Natural killer cell treated with Interleukin-12 subunit alpha and Interleukin-12 subunit beta and Interleukin-15 and Interleukin-18, amount 100 ng/mL, for 72 hours (primary cell): ENCODE measurements around the gene NLRP4. TPM values are rescaled to one million over a fixed set of nuclear protein-coding genes. Genes with fewer than 3 reads are reported as not detected.

ENCODE experiments used
- ATAC-seq, 2 donors: fragments of 150-1000 bp; cut with Tn5 transposase in 1 of 2; sonication (Bioruptor Pico), chemical (Tn5 transposase) in 1 of 2; 2 replicates each; pipeline ENCODE4 v1.10.0; 2021
- DNase-seq: peaks from one replicate; pipeline ENCODE4 v3.0.0; 2022; ENCODE audit warnings: low spot score
- H3K27ac Mint-ChIP-seq, 2 donors: 1 replicate in 1 of 2; 2 replicates in 1 of 2; pipeline ENCODE4 v1.8.0; 2022; ENCODE audit warnings: mixed read lengths in 2 of 2, mild to moderate bottlenecking in 1 of 2, moderate library complexity in 1 of 2
- H3K27me3 Mint-ChIP-seq, 2 donors: 1 replicate in 1 of 2; 2 replicates in 1 of 2; pipeline ENCODE4 v1.8.0; 2022; ENCODE audit warnings: mixed read lengths in 2 of 2
- H3K36me3 Mint-ChIP-seq: one replicate; pipeline ENCODE4 v1.8.0; 2022; ENCODE audit warnings: mixed read lengths
- H3K4me1 Mint-ChIP-seq, 2 donors: 1 replicate in 1 of 2; 2 replicates in 1 of 2; pipeline ENCODE4 v1.8.0; 2022; ENCODE audit warnings: low read depth in 2 of 2, mixed read lengths in 2 of 2, mild to moderate bottlenecking in 1 of 2
- H3K4me3 Mint-ChIP-seq: one replicate; pipeline ENCODE4 v1.8.0; 2022; ENCODE audit warnings: mixed read lengths
- H3K9me3 Mint-ChIP-seq: 2 replicates; pipeline ENCODE4 v1.8.0; 2022; ENCODE audit warnings: mixed read lengths
- total RNA-seq, 2 donors: library from RNA; stranded (reverse); gene quantifications; one replicate each; pipeline ENCODE4 v1.2.3, GENCODE V29; 2022

NLRP4 gene, protein sequence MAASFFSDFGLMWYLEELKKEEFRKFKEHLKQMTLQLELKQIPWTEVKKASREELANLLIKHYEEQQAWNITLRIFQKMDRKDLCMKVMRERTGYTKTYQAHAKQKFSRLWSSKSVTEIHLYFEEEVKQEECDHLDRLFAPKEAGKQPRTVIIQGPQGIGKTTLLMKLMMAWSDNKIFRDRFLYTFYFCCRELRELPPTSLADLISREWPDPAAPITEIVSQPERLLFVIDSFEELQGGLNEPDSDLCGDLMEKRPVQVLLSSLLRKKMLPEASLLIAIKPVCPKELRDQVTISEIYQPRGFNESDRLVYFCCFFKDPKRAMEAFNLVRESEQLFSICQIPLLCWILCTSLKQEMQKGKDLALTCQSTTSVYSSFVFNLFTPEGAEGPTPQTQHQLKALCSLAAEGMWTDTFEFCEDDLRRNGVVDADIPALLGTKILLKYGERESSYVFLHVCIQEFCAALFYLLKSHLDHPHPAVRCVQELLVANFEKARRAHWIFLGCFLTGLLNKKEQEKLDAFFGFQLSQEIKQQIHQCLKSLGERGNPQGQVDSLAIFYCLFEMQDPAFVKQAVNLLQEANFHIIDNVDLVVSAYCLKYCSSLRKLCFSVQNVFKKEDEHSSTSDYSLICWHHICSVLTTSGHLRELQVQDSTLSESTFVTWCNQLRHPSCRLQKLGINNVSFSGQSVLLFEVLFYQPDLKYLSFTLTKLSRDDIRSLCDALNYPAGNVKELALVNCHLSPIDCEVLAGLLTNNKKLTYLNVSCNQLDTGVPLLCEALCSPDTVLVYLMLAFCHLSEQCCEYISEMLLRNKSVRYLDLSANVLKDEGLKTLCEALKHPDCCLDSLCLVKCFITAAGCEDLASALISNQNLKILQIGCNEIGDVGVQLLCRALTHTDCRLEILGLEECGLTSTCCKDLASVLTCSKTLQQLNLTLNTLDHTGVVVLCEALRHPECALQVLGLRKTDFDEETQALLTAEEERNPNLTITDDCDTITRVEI
- not detected for total RNA-seq

DNA sequence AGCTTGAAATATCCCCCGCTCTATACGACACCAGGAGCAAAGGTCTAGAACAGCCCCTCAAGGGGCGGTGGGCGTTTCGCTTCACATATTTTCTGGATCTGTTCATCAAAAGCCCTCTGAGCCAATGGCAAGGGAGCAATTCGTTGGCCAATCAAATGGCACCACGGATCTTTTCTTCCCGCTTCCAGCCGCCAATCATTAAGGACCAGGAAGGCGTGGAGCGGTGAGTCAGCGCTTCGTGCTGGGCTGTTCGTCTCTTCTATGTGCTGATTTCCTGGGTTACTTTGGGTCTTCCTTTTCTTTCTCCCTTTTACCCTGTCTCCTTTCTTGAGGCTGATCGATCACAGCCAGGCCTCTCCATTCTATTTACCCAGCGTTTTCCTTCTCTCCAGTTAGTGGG lies at the start of gene NLRP4:
TSS of gene NLRP4 (plus strand) at position 201 of the 400 bp plus-strand sequence. CDS start 15,541 bp downstream, outside the sequence.
- ATAC-seq (no peak), DNase-seq (no peak)
- H3K36me3 Mint-ChIP-seq = no peaks in the 10 kb centered on the region
- no peaks in the 10 kb centered on the region for H3K4me1 Mint-ChIP-seq
- H3K27ac Mint-ChIP-seq = no peak within 1 kb of the TSS
- no peak within 1 kb of the TSS for H3K4me3 Mint-ChIP-seq
- no peaks in the 10 kb centered on the region for H3K27me3 Mint-ChIP-seq
- H3K9me3 Mint-ChIP-seq = peaks cover 4% of the 10 kb centered on the region

DNA sequence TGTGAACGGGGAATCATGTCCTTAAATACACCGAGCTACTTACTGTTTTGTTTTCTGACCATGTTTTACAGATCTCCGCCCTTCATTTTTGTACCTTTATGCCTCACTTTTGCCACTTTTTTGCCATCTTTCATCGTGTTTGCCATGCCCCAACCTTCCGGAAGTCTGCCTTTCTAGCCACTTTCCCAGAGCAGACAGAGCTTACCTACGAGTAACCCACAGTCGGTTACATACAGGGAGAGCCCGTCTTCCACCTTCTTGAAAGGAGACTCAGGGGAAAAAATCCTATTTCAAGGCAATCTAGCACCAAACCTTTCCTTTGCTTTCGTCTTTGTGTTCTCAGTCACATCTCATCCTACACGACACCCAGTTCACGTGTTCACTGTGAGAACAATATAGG lies 41.3 kb upstream of the NLRP4 start:
- peaks cover 4 to 15% of the 10 kb centered on the region in 2 donors for H3K27me3 Mint-ChIP-seq
- H3K36me3 Mint-ChIP-seq = no peaks in the 10 kb centered on the region
- ATAC-seq = no peak
- no peak overlapping the region for H3K27ac Mint-ChIP-seq
- H3K4me3 Mint-ChIP-seq = no peak overlapping the region
- no peaks in the 10 kb centered on the region for H3K4me1 Mint-ChIP-seq
- no peak for DNase-seq
- H3K9me3 Mint-ChIP-seq = no peaks in the 10 kb centered on the region

DNA sequence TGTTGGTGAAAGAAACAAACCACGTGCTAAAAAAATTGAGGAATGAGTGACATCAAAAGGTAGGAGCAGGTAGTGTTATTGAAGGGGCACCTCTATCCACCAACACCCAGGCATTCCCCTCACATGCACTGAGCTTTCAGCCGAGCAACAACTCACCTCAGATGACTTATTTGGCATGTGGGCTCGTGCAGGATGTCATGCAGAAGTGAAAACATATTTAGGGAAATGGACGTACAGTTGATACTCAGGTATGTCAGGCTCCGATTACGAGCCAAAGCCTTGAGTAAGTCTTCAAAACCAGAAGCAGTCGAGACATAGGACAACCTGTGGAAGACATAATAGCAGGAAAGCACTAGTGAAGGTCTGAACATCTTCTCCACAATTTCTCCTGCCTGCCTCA lies 34.9 kb upstream of the NLRP4 start:
- DNase-seq (no peak), ATAC-seq (no peak)
- H3K4me3 Mint-ChIP-seq = no peak overlapping the region
- no peaks in the 10 kb centered on the region for H3K4me1 Mint-ChIP-seq
- no peaks in the 10 kb centered on the region for H3K36me3 Mint-ChIP-seq
- H3K9me3 Mint-ChIP-seq = peaks cover 6% of the 10 kb centered on the region
- peaks cover 9 to 21% of the 10 kb centered on the region in 2 donors for H3K27me3 Mint-ChIP-seq
- H3K27ac Mint-ChIP-seq = no peak overlapping the region

DNA sequence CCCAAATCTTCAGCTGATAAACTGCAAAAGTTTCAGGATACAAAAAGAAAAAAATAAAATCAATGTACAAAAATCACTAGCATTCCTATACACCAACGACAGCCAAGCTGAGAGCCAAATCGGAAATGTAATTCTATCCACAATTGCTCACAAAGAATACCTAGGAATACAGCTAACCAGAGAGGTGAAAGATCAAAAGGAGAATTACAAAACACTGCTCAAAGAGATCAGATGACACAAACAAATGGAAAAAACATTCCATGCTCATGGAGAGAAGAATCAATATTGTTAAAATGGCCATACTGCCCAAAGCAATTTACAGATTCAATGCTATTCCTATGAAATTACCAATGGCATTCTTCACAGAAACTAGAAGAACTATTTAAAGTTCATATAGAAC lies 34.1 kb upstream of the NLRP4 start:
- no peak for DNase-seq
- Mint-ChIP-seq H3K4me1 (no peaks in the 10 kb centered on the region), H3K4me3 (no peak overlapping the region), H3K9me3 (peaks cover 11% of the 10 kb centered on the region), H3K27ac (no peak overlapping the region), H3K27me3 (peaks cover 9 to 28% of the 10 kb centered on the region in 2 donors), H3K36me3 (no peaks in the 10 kb centered on the region)
- no peak for ATAC-seq

DNA sequence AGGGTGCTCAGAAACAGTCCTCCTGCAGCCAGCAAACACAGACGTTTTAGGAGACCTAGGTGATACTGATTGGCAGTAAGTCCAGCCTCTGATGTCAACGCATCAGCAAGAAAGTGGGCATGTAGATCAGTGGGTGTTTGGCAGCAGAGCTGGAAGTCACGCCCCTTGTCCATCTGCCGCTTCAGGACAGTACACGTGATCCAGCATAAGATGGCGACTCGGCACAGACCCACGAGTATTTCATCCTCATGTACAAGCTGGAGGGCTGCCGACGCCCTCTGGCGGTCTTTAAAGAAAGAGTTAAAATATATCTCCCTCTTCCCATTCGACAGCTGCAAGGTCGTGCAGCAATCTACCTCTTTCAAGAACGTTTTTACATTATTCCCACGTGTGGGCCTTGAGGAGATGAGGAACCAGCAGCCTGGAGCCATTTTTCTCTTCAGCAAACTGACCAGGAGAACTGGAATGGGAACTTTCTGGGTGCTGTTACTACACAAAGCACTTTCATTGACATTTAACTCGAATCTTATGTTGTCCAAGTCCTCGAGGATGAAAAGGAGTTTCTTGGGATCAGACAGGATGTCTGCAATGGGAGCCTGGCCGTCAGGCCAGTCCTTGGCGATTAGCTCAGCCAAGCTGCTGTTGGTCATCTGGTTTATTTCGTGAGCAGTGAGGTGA lies 26.8 kb upstream of the NLRP4 start:
- Mint-ChIP-seq H3K27me3 (peaks cover 3 to 18% of the 10 kb centered on the region in 2 donors), H3K27ac (no peak overlapping the region), H3K4me1 (no peaks in the 10 kb centered on the region), H3K4me3 (no peak overlapping the region), H3K9me3 (peaks cover 11% of the 10 kb centered on the region), H3K36me3 (no peaks in the 10 kb centered on the region)
- DNase-seq (no peak), ATAC-seq (peak in 1 of 2 donors; percentile 57)

DNA sequence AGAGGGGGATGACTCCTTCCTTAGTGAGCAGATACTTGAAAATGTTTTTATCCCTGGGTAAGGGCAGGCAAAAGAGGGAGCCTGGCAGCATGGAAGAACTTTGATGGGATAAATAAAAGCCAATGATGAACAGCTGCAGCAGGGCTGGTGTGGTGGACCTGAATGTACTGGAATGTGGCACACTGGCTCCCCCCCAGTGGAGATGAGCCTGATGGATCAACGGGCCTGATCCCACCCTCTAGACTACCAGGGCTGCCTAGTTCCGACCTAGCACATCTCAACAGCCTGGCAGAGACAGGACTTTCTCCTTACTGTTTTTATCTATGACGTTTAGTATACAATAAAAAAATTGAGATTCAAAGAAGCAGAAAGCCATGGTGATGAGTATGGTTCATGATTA lies 25.0 kb upstream of the NLRP4 start:
- Mint-ChIP-seq H3K4me3 (no peak overlapping the region), H3K9me3 (peaks cover 9% of the 10 kb centered on the region)

DNA sequence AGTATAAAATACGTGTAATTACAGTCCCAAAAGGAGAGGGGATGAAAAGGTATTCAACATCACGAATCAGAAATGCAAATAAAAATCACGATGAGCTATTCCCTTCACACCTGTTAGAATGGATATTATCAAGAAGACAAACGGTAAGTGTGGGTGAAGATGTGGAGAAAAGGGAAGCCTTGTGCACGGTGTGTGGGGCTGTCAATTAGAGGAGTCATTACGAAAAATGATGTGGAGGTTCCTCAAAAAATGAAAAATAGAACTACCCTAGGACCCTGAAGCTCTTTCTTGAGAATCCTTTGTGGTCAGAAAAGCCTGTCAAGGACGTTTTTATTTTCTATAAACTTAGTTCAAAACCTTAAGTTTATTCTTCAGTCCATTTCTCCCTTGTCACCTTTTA lies 23.9 kb upstream of the NLRP4 start:
- Mint-ChIP-seq H3K27me3 (peaks cover 3 to 5% of the 10 kb centered on the region in 2 donors), H3K4me1 (no peaks in the 10 kb centered on the region), H3K36me3 (no peaks in the 10 kb centered on the region), H3K27ac (no peak overlapping the region), H3K4me3 (no peak overlapping the region), H3K9me3 (peaks cover 4% of the 10 kb centered on the region)
- no peak for ATAC-seq
- no peak for DNase-seq

More for the DNA sequence above, 25.0 kb upstream of the NLRP4 start:
- Mint-ChIP-seq H3K4me1 (no peaks in the 10 kb centered on the region), H3K36me3 (no peaks in the 10 kb centered on the region), H3K27ac (no peak overlapping the region), H3K27me3 (peaks cover 3 to 15% of the 10 kb centered on the region in 2 donors)
- no peak for DNase-seq
- ATAC-seq = no peak

DNA sequence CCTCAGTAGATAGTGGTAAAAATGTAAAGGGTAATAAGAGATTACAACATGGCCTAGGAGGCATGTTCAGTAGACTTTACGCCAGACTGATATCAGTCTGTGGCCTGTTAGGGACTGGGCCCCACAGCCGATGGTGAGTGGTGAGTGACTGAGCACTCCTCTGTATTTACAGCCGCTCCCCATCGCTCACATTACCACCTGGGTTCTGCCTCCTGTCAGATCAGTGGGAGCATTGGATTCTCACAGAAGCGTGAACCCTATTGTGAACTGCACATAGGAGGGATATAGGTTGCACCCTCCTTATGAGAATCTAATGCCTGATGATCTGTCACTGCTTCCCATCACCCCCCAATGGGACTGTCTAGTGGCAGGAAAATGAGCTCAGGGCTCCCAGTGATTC lies 22.4 kb upstream of the NLRP4 start:
- H3K27ac Mint-ChIP-seq = no peak overlapping the region
- no peaks in the 10 kb centered on the region for H3K4me1 Mint-ChIP-seq
- H3K36me3 Mint-ChIP-seq = no peaks in the 10 kb centered on the region
- H3K9me3 Mint-ChIP-seq = peaks cover 4% of the 10 kb centered on the region
- DNase-seq = no peak
- H3K27me3 Mint-ChIP-seq = peaks cover 3 to 5% of the 10 kb centered on the region in 2 donors
- ATAC-seq = no peak
- no peak overlapping the region for H3K4me3 Mint-ChIP-seq

DNA sequence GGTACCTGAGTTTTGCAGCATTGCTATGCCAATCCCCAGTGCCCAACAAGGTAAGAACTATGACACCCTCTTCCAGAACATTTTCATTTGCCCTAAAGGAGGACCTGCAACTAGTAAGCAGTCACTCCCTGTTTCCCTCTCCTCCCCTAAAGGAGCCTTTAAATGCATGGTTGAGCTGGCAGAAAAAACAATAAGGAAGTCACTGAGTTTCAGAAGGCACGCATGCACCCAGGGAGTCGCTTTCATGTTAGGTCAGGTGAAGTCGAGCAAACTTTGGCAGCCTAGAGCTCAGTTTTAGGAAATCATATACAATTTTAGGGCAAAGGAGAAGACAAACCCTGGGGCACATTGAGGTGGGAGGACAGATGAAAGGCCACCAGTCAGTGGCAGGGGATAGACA lies 16.3 kb upstream of the NLRP4 start:
- Mint-ChIP-seq H3K27me3 (no peaks in the 10 kb centered on the region), H3K36me3 (no peaks in the 10 kb centered on the region), H3K9me3 (no peaks in the 10 kb centered on the region), H3K27ac (no peak overlapping the region), H3K4me3 (no peak overlapping the region), H3K4me1 (no peaks in the 10 kb centered on the region)
- DNase-seq (no peak), ATAC-seq (no peak)

DNA sequence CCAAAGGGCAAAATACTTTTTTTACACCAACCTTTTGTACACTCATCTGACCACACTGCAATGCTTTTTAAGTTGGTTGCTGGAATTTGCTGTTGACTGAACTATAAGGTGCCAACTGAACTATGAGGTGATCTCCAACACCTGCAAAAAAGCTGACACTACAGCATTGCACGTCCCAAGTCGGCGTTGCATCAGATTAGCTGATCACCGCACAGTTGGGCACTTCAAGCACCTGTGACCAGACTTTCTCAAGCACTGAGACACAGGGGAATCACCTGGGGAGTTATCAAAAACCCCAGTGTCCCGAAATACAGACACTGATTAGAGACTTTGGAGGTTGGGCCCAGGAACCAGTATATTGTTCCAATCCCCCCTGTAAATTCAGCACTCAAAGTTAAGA lies 5.7 kb upstream of the NLRP4 start:
- Mint-ChIP-seq H3K36me3 (no peaks in the 10 kb centered on the region), H3K27me3 (peaks cover 3 to 7% of the 10 kb centered on the region in 2 donors), H3K4me3 (no peak overlapping the region), H3K4me1 (no peaks in the 10 kb centered on the region), H3K27ac (no peak overlapping the region), H3K9me3 (no peaks in the 10 kb centered on the region)
- no peak for DNase-seq
- no peak for ATAC-seq

DNA sequence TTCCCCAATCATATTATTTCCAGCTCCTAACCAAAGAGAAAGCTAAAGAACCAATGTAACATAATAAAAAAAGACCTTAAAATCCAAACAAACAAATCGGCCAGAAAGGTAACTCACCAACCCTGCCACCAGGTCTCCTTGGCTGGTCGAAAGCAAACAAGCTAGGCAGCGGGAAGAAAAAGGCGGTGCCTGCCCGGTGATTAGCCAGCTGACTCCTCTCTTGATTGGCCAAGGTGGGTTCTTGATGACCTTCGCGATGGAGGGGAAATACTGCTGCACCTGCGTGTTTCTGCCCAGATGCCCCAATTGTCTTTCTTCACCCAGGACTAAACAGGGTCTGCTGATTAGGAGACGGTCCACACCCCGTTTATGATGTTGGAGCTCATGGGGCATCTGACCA lies 4.5 kb upstream of the NLRP4 start, which contains the start of gene NLRP11:
TSS of gene NLRP11 (minus strand) at position 154 of the 400 bp plus-strand sequence. CDS start 13,825 bp downstream, outside the sequence.
- Mint-ChIP-seq H3K36me3 (no peaks in the 10 kb centered on the region), H3K4me3 (no peak within 1 kb of the TSS), H3K27me3 (peaks cover 3 to 7% of the 10 kb centered on the region in 2 donors), H3K4me1 (no peaks in the 10 kb centered on the region), H3K27ac (no peak within 1 kb of the TSS), H3K9me3 (peaks cover 4% of the 10 kb centered on the region)
- ATAC-seq = no peak
- no peak for DNase-seq

DNA sequence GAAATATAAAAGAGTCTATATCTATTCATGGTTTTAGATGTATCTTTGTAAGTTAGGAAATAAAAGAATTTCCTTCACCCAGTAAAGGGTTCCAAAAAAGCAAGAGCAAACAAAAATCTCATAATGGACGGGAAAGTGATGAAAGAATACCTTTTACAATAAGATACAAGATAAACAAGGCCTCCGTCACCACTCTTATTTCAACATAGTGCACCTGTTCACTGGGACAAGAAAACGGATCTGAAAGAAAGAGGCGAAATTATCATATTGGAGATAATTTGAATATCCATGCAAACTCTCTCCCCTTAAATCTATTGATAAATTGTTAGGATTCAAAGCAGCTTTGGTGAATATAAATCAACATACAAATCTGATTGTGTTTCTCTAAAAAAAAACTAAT lies 3.7 kb upstream of the NLRP4 start:
- Mint-ChIP-seq H3K27ac (no peak overlapping the region), H3K27me3 (peaks cover 3 to 7% of the 10 kb centered on the region in 2 donors), H3K4me3 (no peak overlapping the region), H3K36me3 (no peaks in the 10 kb centered on the region), H3K9me3 (peaks cover 4% of the 10 kb centered on the region), H3K4me1 (no peaks in the 10 kb centered on the region)
- DNase-seq = no peak
- ATAC-seq = no peak

DNA sequence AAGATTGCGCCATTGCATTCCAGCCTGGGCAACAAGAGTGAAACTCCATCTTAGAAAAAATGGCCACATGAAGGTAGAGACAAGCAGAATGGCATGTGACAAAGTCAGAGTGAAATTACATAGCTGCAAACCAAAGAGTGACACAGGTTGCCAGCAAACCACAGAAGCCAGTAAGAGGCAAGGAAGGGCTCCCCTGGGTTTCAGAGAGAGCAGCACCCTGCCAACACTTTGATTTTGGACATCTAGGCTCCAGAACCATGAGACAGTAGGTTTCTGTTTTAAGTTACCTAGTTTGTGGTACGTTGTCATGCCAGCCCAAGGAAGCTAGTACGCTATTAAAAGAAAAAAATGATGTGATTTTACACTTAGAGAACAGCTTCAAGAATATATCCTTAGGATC lies 1.9 kb downstream of the NLRP4 start:
- ATAC-seq (no peak), DNase-seq (no peak)
- no peak overlapping the region for H3K4me3 Mint-ChIP-seq
- H3K9me3 Mint-ChIP-seq = peaks cover 4% of the 10 kb centered on the region
- H3K27me3 Mint-ChIP-seq = no peaks in the 10 kb centered on the region
- H3K36me3 Mint-ChIP-seq = no peaks in the 10 kb centered on the region
- H3K27ac Mint-ChIP-seq = no peak overlapping the region
- H3K4me1 Mint-ChIP-seq = no peaks in the 10 kb centered on the region
